Liver (tissue), 3 donors: Measurements from ENCODE around the gene PTCH2.

Source experiments
- ATF3 ChIP-seq: IDR thresholded peaks from 2 replicates; pipeline ENCODE4 v1.6.1; 2016; ENCODE audit warnings: antibody characterized with exemption
- CTCF ChIP-seq: fragments of 150-350 bp; IDR thresholded peaks from 2 replicates; pipeline ENCODE4 v1.5.1; 2017; ENCODE audit warnings: improper control_type of control experiment, low read depth, low read length; ENCODE audit not compliant: missing input control
- GABPA ChIP-seq, 2 donors: IDR thresholded peaks in 1 of 2; conservative IDR thresholded peaks in 1 of 2; 2 replicates each; pipeline ENCODE4 v1.6.1; 2016; ENCODE audit warnings: antibody characterized with exemption in 2 of 2, mild to moderate bottlenecking in 1 of 2, moderate library complexity in 1 of 2
- HNF4A ChIP-seq, 2 donors: conservative IDR thresholded peaks; 2 replicates each; pipeline ENCODE4 v1.6.1; 2016; ENCODE audit warnings: antibody characterized with exemption in 2 of 2, mild to moderate bottlenecking in 2 of 2
- HNF4G ChIP-seq: IDR thresholded peaks from 2 replicates; pipeline ENCODE4 v1.6.1; 2016; ENCODE audit warnings: antibody characterized with exemption
- JUND ChIP-seq, 2 donors: IDR thresholded peaks; 2 replicates each; pipeline ENCODE4 v1.6.1; 2016; ENCODE audit warnings: antibody characterized with exemption in 2 of 2
- MAX ChIP-seq: IDR thresholded peaks from 2 replicates; pipeline ENCODE4 v1.6.1; 2016; ENCODE audit warnings: antibody characterized with exemption
- NR2F2 ChIP-seq: IDR thresholded peaks from 2 replicates; pipeline ENCODE4 v1.6.1; 2016; ENCODE audit warnings: antibody characterized with exemption
- RAD21 ChIP-seq, 2 donors: IDR thresholded peaks; 2 replicates each; pipeline ENCODE4 v1.6.1; 2016; ENCODE audit warnings: antibody characterized with exemption in 2 of 2, mild to moderate bottlenecking in 2 of 2
- REST ChIP-seq: IDR thresholded peaks from 2 replicates; pipeline ENCODE4 v1.6.1; 2016; ENCODE audit warnings: antibody characterized with exemption, mild to moderate bottlenecking
- RXRA ChIP-seq, 2 donors: IDR thresholded peaks; 2 replicates each; pipeline ENCODE4 v1.6.1; 2017 to 2018; ENCODE audit warnings: antibody characterized with exemption in 2 of 2, mild to moderate bottlenecking in 1 of 2
- TAF1 ChIP-seq: conservative IDR thresholded peaks from 2 replicates; pipeline ENCODE4 v1.6.1; 2016; ENCODE audit warnings: antibody characterized with exemption, mild to moderate bottlenecking
- YY1 ChIP-seq: IDR thresholded peaks from 2 replicates; pipeline ENCODE4 v1.6.1; 2016; ENCODE audit warnings: antibody characterized with exemption, mild to moderate bottlenecking
- ZBTB33 ChIP-seq: IDR thresholded peaks from 2 replicates; pipeline ENCODE4 v1.6.1; 2016; ENCODE audit warnings: antibody characterized with exemption
- donor health status: healthy.
- donor health status: healthy.

GRCh38 chr1:44780583-44781121, 62.4 kb downstream of the PTCH2 start:
- TF ChIP-seq TAF1 (no peak), CTCF (no peak), RAD21 (IDR thresholded peaks at IDR 0.05) (no peak), REST (no peak), RXRA (IDR thresholded peaks at IDR 0.05) (no peak), NR2F2 (no peak), MAX (no peak), ZBTB33 (no peak), JUND (IDR thresholded peaks at IDR 0.05) (no peak), GABPA (IDR thresholded peaks at IDR 0.05 in 1 of 2, conservative IDR thresholded peaks at IDR 0.05 in 1 of 2) (no peak), HNF4G (no peak), YY1 (no peak), ATF3 (no peak), HNF4A (conservative IDR thresholded peaks at IDR 0.05) (no peak)
